ENCODE results near the gene ZDHHC18.
"Not testable (repeated sequence)": the region's sequence is repeated elsewhere in the genome, so short reads cannot be mapped to it uniquely, and the experiment has no call there.

GRCh38 chr1:26803932-26804331, 22.6 kb upstream of the ZDHHC18 start:
- TF ChIP-seq CTCF, POLR2A (IDR thresholded peaks at IDR 0.05): not testable (repeated sequence)

Data from breast epithelium (tissue), 3 donors.